Measurements from ENCODE around the gene DYNLT4.
A peak's percentile ranks its signal among the peaks of the same experiment; 100 is the strongest.
"Not testable (repeated sequence)": the region's sequence is repeated elsewhere in the genome, so short reads cannot be mapped to it uniquely, and the experiment has no call there.

The DYNLT4 gene

GRCh38 chr1:44828841-44829440, 21.8 kb upstream of the DYNLT4 start:
- ATAC-seq, result no peak
- DNase-seq, result no peak

GRCh38 chr1:44828003-44828651, 21.0 kb upstream of the DYNLT4 start:
- DNase-seq (no peak), ATAC-seq (no peak)

GRCh38 chr1:44827197-44828002, 20.2 kb upstream of the DYNLT4 start:
- no peak for ATAC-seq
- DNase-seq, result no peak

- no peak for DNase-seq
- no peak for ATAC-seq
Observed at GRCh38 chr1:44826375-44827196, 19.4 kb upstream of the DYNLT4 start.

GRCh38 chr1:44824392-44824791, 17.2 kb upstream of the DYNLT4 start:
- DNase-seq, ATAC-seq: not testable (repeated sequence)

- no peak for ATAC-seq
Observed at GRCh38 chr1:44822981-44823451, 15.9 kb upstream of the DYNLT4 start.

GRCh38 chr1:44822131-44822701, 15.1 kb upstream of the DYNLT4 start:
- DNase-seq, result no peak

More at GRCh38 chr1:44822981-44823451, 15.9 kb upstream of the DYNLT4 start:
- DNase-seq, result no peak

GRCh38 chr1:44821240-44821715, 14.1 kb upstream of the DYNLT4 start:
- no peak for ATAC-seq
- no peak for DNase-seq

More at GRCh38 chr1:44822131-44822701, 15.1 kb upstream of the DYNLT4 start:
- no peak for ATAC-seq

GRCh38 chr1:44820328-44821239, 13.4 kb upstream of the DYNLT4 start:
- DNase-seq (no peak), ATAC-seq (peak; percentile 1)

GRCh38 chr1:44819608-44820327, 12.6 kb upstream of the DYNLT4 start:
- DNase-seq, result peak; percentile 85
- ATAC-seq, result peak; percentile 97

GRCh38 chr1:44819196-44819607, 12.1 kb upstream of the DYNLT4 start:
- ATAC-seq, result no peak
- no peak for DNase-seq

- DNase-seq, result no peak
- no peak for ATAC-seq
Observed at GRCh38 chr1:44817771-44818495, 10.8 kb upstream of the DYNLT4 start.

- ATAC-seq, result no peak
- DNase-seq, result no peak
Observed at GRCh38 chr1:44817307-44817706, 10.2 kb upstream of the DYNLT4 start.

GRCh38 chr1:44815926-44816325, 8.8 kb upstream of the DYNLT4 start:
- DNase-seq, result not testable (repeated sequence)

GRCh38 chr1:44812822-44813543, 5.8 kb upstream of the DYNLT4 start:
- DNase-seq (no peak), ATAC-seq (no peak)

More at GRCh38 chr1:44815926-44816325, 8.8 kb upstream of the DYNLT4 start:
- not testable (repeated sequence) for ATAC-seq

- ATAC-seq, result no peak
Observed at GRCh38 chr1:44811234-44811633, 4.1 kb upstream of the DYNLT4 start.

GRCh38 chr1:44810762-44811105, 3.6 kb upstream of the DYNLT4 start:
- DNase-seq, ATAC-seq: not testable (repeated sequence)

More at GRCh38 chr1:44811234-44811633, 4.1 kb upstream of the DYNLT4 start:
- DNase-seq, result no peak

GRCh38 chr1:44810101-44810761, 3.1 kb upstream of the DYNLT4 start:
- no peak for ATAC-seq
- peak; percentile 49 for DNase-seq
